ENCODE measurements around the gene INPP1.
"Not testable (repeated sequence)": the region's sequence is repeated elsewhere in the genome, so short reads cannot be mapped to it uniquely, and the experiment has no call there.

INPP1 gene, protein sequence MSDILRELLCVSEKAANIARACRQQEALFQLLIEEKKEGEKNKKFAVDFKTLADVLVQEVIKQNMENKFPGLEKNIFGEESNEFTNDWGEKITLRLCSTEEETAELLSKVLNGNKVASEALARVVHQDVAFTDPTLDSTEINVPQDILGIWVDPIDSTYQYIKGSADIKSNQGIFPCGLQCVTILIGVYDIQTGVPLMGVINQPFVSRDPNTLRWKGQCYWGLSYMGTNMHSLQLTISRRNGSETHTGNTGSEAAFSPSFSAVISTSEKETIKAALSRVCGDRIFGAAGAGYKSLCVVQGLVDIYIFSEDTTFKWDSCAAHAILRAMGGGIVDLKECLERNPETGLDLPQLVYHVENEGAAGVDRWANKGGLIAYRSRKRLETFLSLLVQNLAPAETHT

DNA sequence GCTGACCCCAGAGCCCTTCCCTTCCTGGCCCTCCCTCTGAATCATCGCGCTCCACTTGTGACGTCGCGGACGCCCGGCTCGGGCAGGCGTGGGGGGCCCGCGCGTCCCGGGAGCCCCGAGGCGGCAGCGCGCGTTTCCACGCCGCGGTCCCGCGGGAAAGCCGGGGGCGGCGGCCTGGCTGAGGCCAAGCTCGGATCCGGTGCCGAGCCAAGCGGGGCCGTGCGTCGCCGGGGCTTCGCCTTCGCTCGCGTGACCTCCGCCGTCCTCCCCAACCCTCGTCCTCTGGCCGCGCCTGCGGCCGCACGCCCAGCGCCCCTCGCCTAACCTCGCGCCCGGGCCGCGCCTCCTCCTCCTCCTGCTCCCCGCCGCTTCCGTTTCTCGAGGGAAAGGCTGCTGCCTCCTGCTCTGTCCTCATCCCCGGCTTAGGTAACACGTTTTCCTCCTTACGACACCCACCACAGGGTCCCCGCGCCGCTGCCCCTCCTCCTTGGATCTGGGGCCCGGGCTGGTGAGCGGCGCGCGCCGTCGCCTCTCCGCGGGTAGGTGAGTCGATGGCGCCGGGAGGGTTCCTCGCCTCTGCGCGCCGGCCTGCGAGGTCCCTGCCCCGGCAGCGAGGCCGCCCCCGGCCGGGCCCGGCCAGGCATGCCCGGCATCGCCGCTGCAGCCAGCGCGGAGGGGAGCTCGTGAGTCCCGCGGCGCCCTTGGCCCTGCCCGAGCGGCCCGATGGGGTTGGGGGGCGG, at the start of gene INPP1:
TSS of gene INPP1 (plus strand) at position 54 of the 740 bp plus-strand sequence. CDS start 16,514 bp downstream, outside the sequence.
- TF ChIP-seq, protein P1, sequence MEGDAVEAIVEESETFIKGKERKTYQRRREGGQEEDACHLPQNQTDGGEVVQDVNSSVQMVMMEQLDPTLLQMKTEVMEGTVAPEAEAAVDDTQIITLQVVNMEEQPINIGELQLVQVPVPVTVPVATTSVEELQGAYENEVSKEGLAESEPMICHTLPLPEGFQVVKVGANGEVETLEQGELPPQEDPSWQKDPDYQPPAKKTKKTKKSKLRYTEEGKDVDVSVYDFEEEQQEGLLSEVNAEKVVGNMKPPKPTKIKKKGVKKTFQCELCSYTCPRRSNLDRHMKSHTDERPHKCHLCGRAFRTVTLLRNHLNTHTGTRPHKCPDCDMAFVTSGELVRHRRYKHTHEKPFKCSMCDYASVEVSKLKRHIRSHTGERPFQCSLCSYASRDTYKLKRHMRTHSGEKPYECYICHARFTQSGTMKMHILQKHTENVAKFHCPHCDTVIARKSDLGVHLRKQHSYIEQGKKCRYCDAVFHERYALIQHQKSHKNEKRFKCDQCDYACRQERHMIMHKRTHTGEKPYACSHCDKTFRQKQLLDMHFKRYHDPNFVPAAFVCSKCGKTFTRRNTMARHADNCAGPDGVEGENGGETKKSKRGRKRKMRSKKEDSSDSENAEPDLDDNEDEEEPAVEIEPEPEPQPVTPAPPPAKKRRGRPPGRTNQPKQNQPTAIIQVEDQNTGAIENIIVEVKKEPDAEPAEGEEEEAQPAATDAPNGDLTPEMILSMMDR (IDR thresholded peaks at IDR 0.05; ENCODE audit: control insufficient read depth, extremely low read depth, insufficient read depth), result no peak
- DNase-seq (ENCODE audit: low read depth), result no peak
- no peak within 1 kb of the TSS for H3K4me3 ChIP-seq (ENCODE audit: low read depth, low read length)

DNA sequence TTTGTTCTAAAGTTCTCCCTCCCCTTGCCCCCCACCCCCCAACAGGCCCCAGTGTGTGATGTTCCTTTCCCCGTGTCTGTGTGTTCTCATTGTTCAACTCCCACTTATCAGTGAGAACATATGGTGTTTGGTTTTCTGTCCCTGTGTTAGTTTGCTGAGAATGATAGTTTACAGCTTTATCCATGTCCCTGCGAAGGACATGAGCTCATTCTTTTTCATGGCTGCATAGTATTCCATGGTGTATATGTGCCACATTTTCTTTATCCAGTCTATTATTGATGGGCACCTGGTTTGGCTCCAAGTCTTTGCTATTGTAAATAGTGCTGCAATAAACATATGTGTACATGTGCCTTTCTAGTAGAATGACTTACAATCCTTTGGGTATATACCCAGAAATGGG, 45.5 kb upstream of the INPP1 start:
- not testable (repeated sequence) for DNase-seq (ENCODE audit: low read depth); H3K4me3 ChIP-seq (ENCODE audit: low read depth, low read length)

DNA sequence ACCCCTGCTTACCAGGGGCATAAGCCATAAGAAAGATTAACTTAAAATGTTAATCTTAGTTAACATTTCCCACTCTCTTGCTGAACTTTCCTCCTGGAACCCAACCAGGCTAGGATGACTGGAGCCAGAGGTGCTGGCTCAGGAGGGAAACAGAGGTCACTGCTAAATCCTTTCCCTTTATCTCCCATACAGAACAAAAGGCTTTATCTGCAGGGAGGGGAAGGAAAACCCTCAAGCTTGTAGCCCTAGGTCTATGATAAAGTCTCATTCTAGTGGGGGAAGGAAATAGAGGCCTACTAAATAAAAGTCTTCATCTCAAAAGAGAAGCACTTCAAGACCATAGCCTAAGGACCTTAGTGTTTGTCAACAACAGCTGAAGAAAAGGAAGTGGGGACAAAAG, 42.4 kb upstream of the INPP1 start:
- no peak for DNase-seq (ENCODE audit: low read depth)
- H3K4me3 ChIP-seq (ENCODE audit: low read depth, low read length), result no peak overlapping the region
- TF ChIP-seq, protein P1 (IDR thresholded peaks at IDR 0.05; ENCODE audit: control insufficient read depth, extremely low read depth, insufficient read depth), result no peak

DNA sequence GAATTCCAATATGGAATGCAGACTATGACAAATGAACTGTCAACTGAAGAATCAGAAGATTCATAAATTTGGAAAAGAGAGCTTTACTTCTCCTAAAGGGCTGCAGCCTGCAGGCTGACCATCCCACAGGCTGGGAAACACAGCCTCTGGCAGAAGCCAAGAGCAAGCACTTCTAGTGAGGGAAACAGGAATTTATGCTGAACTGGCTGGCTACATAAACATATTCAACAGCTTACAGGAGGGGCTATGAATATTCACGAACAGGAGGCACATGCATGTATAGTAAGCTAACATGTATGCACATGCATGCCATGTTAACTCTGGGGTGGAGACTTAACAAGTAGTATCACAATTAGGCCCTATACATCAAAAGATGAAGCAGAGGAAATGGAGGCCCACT, 41.3 kb upstream of the INPP1 start:
- no peak overlapping the region for H3K4me3 ChIP-seq (ENCODE audit: low read depth, low read length)
- DNase-seq (ENCODE audit: low read depth), result no peak
- TF ChIP-seq, protein P1 (IDR thresholded peaks at IDR 0.05; ENCODE audit: control insufficient read depth, extremely low read depth, insufficient read depth), result no peak

- H3K4me3 ChIP-seq (ENCODE audit: low read depth, low read length), result no peak overlapping the region
- DNase-seq (ENCODE audit: low read depth), result no peak
- TF ChIP-seq, protein P1 (IDR thresholded peaks at IDR 0.05; ENCODE audit: control insufficient read depth, extremely low read depth, insufficient read depth), result no peak
Measured at GRCh38 chr2:190303647-190304046, 39.7 kb upstream of the INPP1 start.

- TF ChIP-seq, protein P1 (IDR thresholded peaks at IDR 0.05; ENCODE audit: control insufficient read depth, extremely low read depth, insufficient read depth), result no peak
- no peak for DNase-seq (ENCODE audit: low read depth)
- H3K4me3 ChIP-seq (ENCODE audit: low read depth, low read length), result no peak overlapping the region
Measured at GRCh38 chr2:190304404-190304803, 39.0 kb upstream of the INPP1 start.

- TF ChIP-seq, protein P1 (IDR thresholded peaks at IDR 0.05; ENCODE audit: control insufficient read depth, extremely low read depth, insufficient read depth), result no peak
- no peak overlapping the region for H3K4me3 ChIP-seq (ENCODE audit: low read depth, low read length)
- no peak for DNase-seq (ENCODE audit: low read depth)
Measured at GRCh38 chr2:190308031-190308430, 35.4 kb upstream of the INPP1 start.

All from LNCaP clone FGC (cell line).